Measurements from ENCODE around the gene PLCD1. TPM values are rescaled to one million over a fixed set of nuclear protein-coding genes. Genes with fewer than 3 reads are reported as not detected.

The PLCD1 gene
- total and polyA plus RNA-seq, 2 of the 13 experiments (the other 11 are each of a cell fraction or from before 2014, with no cell fraction given): 10.1 to 12.4 TPM

GRCh38 chr3:38051131-38051530, 21.7 kb upstream of the PLCD1 start:
- no peak overlapping the region for H3K9ac ChIP-seq (ENCODE audit: insufficient read depth, low read depth, low read length)
- H3K27ac ChIP-seq (ENCODE audit: extremely low read length, insufficient read depth, low read length): no peak overlapping the region
- H3K27me3 ChIP-seq (ENCODE audit: control insufficient read depth in 1 of 2, insufficient read depth in 2 of 2, low read length in 2 of 2): peaks cover 0 to 6% of the 10 kb centered on the region in 2 experiments; a peak in 2 of 5 replicates
- H3K79me2 ChIP-seq (ENCODE audit: insufficient read depth, low read length): no peaks in the 10 kb centered on the region
- ATAC-seq (no peak), DNase-seq (ENCODE audit: low spot score) (no peak), FAIRE-seq (no peak)
- no peak for TF ChIP-seq ZKSCAN8 (CRISPR knock-in tag; IDR thresholded peaks at IDR 0.05; ENCODE audit: borderline replicate concordance)
- TF ChIP-seq ZNF552 (CRISPR knock-in tag; IDR thresholded peaks at IDR 0.05; ENCODE audit: borderline replicate concordance): no peak
- TF ChIP-seq POLR2A (IDR thresholded peaks at IDR 0.05; ENCODE audit: insufficient read depth in 1 of 2, low read depth in 2 of 2, low read length in 2 of 2): no peak
- TF ChIP-seq STAG1 (CRISPR knock-in tag; IDR thresholded peaks at IDR 0.05): no peak
- no peak for TF ChIP-seq ZNF503 (CRISPR knock-in tag; IDR thresholded peaks at IDR 0.05)
- TF ChIP-seq ARID3A (IDR thresholded peaks at IDR 0.05; ENCODE audit: low read depth, low read length): no peak
- no peak for TF ChIP-seq RFX1 (IDR thresholded peaks at IDR 0.05)
- no peak for TF ChIP-seq FOXK1 (CRISPR knock-in tag; IDR thresholded peaks at IDR 0.05; ENCODE audit: borderline replicate concordance, low read depth)
- TF ChIP-seq SNAPC2 (CRISPR knock-in tag; IDR thresholded peaks at IDR 0.05): no peak
- no peak for TF ChIP-seq ZNF609 (CRISPR knock-in tag; IDR thresholded peaks at IDR 0.05; ENCODE audit: borderline replicate concordance)
- no peaks in the 10 kb centered on the region for H4K20me1 ChIP-seq (ENCODE audit: insufficient read depth, low read length)
- peaks cover 15% of the 10 kb centered on the region for H3K4me1 ChIP-seq (ENCODE audit: insufficient read depth, low read length)
- BruUV-seq (replicated peaks): no TSS peak
- no peak overlapping the region for H3K4me3 ChIP-seq (replicated peaks in 1 of 3; ENCODE audit: insufficient read depth in 1 of 3, low read depth in 2 of 3, low read length in 3 of 3)
- ChIA-PET POLR2A (no interaction called here), CTCF (ENCODE audit: low intra/inter-chr PET ratio, low total read pairs) (no interaction called here)
- WGBS (ENCODE audit: low lambda C conversion rate): 71% methylated on average over 9 of the region's 13 CpGs
- in situ Hi-C loops (cut with HindIII; ENCODE audit: extremely low pct_ligation_motif_present, low pct_unique_long_range_greater_than_20kb) (no loop called here), intact Hi-C loops (cut with micrococcal nuclease; ENCODE audit: unreplicated experiment) (no loop called here)
- H2AFZ ChIP-seq (ENCODE audit: low read length): no peak overlapping the region
- no peaks in the 10 kb centered on the region for H3K36me3 ChIP-seq (replicated peaks in 1 of 2; ENCODE audit: control insufficient read depth in 1 of 2, insufficient read depth in 2 of 2, low read length in 2 of 2)
- no peak overlapping the region for H3K4me2 ChIP-seq (ENCODE audit: low read depth, low read length)
- H3K9me3 ChIP-seq (ENCODE audit: low read length): no peaks in the 10 kb centered on the region

Measured in HepG2 (cell line).